HG02840 (cell line): Measurements from ENCODE around the gene FAM111A.
"Not testable (repeated sequence)": the region's sequence is repeated elsewhere in the genome, so short reads cannot be mapped to it uniquely, and the experiment has no call there.

Experiments
- ATAC-seq: cut with Tn5 transposase; IDR thresholded peaks from one replicate; pipeline ENCODE4 v1.9.1; 2021; ENCODE audit warnings: mild to moderate bottlenecking, moderate library complexity, moderate number of reproducible peaks; ENCODE audit not compliant: unreplicated experiment, low FRiP score

FAM111A gene, protein sequence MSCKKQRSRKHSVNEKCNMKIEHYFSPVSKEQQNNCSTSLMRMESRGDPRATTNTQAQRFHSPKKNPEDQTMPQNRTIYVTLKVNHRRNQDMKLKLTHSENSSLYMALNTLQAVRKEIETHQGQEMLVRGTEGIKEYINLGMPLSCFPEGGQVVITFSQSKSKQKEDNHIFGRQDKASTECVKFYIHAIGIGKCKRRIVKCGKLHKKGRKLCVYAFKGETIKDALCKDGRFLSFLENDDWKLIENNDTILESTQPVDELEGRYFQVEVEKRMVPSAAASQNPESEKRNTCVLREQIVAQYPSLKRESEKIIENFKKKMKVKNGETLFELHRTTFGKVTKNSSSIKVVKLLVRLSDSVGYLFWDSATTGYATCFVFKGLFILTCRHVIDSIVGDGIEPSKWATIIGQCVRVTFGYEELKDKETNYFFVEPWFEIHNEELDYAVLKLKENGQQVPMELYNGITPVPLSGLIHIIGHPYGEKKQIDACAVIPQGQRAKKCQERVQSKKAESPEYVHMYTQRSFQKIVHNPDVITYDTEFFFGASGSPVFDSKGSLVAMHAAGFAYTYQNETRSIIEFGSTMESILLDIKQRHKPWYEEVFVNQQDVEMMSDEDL

DNA sequence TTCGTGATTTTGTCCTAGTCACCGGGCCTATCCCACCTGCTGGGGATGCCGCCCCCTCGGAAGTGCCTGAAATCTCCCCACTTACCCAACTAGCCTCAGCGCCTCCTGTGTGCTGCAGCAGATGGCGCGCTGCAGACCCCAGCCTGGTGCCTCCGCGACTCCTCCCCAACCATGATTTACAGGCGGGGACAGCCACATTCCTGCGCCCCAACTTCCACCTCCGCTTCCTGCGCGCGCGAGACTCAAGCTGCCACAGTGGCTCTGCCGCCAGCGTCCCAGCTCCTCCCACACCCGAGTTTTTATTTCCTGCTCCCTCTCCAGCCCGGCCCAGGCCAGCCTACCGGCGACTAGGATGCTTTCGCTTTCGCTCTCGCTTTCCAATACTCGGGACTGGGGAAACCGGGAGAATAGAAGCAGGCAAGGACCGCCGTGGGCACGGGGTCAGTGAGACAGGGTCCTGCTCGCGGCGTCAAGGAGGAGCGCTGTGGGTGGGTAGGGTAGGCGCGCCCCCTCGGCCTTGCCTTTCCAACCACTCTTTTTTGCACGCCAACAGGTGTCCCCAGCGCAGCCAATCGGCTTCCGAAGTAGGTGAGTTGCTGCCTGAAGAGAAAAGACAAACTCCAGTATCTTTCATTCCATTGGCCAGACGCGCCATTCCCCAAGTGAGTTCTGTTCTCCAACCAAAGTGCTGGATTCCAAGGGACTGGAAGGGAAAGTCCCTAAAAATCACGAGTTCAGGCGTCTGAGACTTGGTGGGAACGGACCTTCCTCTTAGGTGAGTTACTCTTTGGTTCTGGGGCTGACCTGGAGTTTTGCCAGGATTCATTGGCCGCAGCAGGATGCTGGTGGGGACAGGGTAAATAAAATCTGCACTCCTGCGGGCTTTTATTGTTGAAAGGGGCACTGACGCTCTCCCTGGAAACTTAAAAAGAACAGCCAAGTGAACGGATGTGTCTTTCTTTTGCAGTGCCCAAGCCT, at the start of gene FAM111A:
Gene FAM111A, plus strand, starts transcription at position 327 of the 978 bp plus-strand sequence. CDS start 6,017 bp downstream, outside the sequence.
- peak; percentile 78 for ATAC-seq

DNA sequence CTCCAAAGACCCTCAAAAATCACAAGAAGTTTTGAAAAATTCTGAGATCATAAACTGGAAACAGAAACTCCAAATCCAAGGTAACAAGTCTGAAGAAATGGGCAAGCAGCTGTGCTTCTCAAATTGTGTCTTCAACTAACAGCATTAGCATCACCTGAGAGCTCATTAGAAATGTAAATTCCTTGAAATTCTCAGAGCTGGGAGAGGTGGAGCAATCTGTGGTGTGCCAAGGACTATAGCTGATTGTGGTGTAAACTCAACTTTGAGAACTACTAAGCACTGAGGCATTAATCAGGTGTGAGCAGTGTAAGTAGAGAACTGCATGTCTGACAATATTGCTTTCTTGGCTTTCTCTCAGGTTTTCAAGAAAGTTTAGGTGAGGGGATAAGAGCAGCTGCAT, 49.1 kb upstream of the FAM111A start:
- ATAC-seq, result not testable (repeated sequence)

DNA sequence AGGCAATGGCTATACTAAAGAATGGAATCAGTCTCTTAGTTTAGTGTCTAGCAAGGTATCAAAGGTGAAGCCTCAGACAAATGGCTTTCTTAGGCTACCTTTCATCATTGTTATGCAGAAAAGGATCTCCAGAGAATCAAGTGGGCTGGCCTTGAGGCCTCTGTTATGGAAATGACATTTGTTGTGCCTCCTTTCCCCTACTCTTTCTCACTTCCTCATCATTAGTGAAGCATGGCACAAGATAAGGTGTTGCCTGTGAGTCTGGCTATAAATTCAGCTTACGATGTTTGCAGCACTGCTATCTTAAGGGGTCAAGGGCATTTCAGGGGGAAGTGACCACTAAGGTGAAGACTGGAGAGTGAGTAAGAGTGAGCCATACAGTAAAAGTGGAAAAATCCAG, 47.4 kb upstream of the FAM111A start:
- not testable (repeated sequence) for ATAC-seq

DNA sequence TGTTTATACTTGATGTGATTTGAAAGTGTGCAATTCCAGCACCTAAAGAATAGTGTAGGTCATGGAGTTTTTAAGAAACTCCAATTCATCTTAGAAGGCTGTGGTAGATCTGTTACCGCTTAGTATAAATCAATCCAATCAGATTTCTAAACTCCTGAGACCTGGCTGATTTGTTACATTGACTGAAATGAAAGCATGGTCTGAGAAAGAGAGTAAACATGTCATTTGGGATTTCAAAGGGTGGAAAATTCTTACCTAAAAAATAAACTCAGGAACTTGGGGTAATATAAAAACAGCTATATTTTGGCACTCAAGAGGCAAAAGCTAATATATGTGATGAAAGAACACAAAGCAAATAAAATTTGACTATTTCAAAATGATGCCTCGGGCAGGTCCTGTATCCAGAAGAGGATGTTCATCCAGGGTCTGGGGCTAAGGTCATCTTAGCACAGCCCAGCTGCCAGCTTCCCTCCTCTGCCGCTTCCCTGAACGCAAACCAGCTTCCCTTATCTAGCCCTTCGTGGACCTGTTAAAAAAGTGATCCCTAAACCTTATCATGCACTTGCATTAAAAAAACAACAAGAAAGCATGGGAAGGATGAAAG, 46.6 kb upstream of the FAM111A start:
- not testable (repeated sequence) for ATAC-seq

DNA sequence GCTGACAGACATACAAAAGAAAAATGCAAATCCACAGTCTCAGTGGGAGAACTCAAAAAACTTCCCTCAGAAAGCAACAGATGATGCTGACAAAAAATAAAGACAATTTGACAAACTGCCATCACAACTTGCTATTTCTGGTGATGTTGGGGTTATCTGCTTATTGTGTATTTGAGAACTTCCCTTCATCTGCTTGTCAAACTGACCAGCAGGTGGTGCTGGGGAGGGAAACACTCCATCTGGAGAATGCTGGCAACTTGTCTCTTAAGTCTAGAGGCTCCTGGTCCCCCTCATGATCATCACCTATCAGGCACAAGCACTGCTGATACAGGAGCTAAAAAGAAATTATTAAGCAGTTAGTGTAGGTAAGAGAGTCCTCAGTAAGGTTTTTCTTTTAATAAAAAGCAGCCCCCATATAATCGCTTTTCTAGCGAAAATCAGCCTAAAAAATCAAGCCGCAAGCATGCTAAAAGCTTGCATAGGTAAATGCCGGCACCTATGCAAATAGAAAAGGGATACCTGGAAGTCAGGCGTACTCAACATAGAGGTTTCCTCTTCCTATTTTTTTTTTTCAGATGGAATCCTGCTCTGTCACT, 45.4 kb upstream of the FAM111A start:
- no peak for ATAC-seq

DNA sequence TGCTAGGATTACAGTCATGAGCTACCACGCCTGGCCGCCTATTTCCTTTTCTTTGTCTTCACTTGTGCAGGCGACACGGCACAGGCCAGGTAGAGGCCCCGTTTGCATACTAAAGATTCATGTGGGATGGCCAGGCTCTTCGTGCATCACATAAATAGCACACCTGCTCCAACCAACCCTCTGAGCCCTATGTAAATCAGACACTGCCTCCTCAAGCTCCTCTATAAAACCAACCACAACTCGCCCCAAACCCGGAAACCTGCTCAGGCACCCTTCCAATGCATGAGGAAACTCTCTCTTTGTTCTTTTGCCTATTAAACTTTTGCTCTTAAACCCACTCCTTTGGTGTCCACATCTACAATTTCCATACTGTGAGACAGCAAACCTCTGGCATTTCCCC, 44.7 kb upstream of the FAM111A start:
- not testable (repeated sequence) for ATAC-seq

DNA sequence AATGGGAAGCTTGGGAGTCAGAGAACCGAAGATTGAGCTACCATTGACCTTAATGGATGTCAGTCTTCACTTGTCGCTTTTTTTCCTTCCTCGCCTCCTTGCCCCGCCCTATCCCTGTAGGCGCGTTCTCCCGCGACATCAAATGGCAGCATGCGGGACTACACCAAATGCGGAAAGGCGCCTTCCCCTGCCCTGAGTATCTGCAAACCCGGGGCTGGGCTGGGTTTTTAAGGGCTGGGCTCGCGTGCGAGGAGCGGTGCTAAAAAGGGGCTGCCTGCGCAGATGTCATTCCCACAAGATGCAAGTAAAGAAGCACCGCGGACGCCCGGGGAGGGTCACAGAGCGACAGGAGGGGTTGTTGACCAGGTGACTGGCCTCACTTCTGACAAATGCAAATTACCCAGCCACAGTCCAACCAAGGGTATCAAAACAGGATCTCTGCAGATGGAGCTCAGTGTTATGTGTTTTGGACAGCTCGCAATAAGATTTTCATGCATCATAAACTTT, 40.3 kb upstream of the FAM111A start:
- ATAC-seq, result peak; percentile 75

DNA sequence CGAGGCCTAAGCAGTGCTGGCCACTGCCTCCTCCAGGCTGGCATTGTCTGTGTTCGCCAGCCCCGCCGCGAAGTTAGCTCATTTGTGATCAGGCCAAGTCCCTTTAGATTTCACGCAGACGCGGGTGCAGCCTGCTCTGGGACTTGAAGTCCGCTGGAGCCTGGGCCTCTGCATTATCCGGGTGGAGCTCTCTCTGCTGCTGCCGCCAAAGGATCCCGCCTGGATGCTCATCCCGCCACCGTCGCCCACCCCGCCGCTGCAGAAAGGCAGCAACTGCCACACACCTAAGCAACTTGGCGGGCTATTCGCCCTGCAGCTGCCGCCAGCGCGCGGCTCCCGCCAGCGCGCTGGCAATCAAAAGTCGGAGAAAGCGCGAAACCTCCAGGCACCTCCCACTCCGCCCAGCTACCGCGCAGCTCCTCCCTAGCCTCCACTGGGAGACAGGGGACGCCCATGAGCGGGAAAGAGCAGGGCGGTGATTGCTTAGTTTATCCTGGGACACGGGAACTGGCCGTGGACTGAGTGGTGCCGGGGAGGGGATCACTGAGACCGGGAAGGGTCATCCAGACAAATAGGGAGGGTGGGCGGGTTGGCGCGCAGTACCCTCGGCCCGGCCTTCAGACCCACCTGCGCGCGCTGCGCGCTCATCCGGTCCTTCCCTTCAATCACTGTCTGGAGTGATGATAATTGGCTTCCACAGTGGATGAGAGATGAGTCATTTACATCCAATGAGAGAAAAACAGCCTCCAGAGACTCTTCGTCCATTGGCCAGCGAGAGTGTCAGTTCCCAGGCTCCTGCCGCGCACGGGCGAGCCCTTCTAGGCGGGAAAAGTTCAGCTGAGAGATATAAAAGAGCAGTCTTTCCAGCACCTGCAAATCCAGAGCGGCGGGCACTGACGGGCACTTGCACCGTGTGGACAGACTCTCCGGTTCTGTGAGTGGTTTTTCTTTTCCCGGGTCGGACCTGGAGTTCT, 36.0 kb upstream of the FAM111A start, which contains the start of gene FAM111B:
Gene FAM111B, plus strand, starts transcription at position 875 of the 974 bp plus-strand sequence. CDS start 2,389 bp downstream, outside the sequence.
- peak; percentile 66 for ATAC-seq

DNA sequence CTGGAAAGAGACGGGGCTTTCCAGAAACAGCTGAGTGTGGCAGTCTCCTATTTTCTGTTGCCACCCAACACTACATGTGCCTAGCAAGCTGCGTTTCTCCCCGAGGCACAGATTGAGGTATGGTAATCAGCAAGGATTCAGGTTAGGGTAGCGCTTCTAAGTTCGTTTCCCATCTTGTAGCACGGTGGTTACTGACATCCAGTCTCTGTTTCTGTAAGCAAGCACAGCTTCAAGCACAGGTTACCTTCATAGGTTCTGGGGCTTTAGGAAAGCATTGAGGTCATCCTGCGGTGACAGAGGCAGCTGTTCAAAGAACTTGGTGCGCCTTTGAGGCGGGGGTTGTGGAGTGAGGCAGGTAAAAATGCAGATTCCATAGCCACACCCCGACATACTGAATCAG, 34.9 kb upstream of the FAM111A start:
- peak; percentile 38 for ATAC-seq

DNA sequence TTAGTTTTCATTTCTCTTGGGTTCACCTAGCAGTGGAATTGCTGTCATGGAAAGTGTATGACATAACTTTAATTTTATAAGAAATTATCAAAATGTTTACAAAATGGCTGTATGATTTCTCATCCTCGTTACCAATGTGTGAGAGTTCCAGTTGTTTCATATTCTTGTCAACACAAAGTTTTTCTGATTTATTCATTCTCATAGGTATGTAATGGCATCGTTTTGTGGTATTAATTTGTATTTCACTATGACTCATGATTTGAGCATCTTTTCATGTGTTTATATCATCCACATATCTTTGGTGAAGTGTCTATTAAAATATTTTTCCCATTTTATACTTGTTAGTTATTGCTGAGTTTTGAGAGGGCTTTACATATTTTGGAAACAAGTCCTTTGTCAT, 30.2 kb upstream of the FAM111A start:
- no peak for ATAC-seq

DNA sequence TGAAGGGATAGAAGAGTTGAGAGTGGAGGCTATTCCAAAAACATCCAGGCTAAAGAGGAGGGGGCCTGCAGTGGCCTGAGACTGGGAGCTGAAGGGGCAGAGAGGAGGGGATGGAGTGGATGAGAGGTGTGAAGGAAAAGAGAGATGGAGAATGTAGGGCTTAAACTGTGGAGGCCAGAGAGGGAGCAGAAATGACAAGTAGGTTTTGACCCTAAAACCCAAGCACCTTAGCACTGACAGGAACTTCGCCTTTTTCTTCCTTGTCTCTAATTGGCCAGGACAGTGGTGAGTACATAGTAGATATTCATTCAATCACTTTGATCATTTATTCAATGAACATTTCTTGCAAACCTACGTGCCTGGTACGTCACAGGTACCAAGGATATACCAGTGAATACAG, 28.3 kb upstream of the FAM111A start:
- ATAC-seq, result no peak

DNA sequence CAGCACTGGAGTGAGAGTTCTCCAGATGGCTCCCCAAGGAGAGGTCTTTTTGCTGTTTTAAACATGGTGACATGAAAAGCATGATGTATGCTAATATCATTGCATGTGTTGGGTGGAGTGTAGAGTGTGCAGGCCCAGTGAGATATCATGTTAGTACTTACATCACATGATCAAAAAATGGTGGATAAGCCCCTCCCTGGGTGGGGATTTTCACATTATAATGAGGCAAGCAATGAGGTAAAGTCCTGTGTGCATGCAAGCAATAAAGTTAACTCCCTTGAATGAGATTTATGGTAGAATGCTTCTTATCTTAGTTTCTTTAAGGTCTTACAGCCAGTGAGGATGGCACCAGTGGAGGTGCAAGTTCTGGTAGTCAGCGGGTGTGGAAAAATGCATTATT, 27.1 kb upstream of the FAM111A start:
- no peak for ATAC-seq

DNA sequence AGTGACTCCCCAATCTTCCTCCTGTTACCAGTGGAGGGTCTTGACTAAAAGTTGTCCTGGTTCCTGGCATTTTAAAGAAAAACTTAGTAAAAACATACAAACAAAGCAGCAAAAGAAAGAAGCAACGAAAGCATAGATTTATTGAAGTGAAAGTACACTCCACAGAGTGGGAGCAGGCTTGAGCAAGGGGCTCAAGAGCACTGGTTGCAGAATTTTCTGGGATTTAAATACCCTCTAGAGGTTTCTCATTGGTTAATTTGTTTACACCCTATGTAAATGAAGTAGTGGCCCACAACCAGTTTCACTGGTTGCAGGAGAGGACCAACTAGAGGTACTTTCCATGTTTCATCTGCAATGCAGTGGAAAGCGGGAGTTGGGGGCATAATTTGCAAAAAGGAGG, 24.9 kb upstream of the FAM111A start:
- no peak for ATAC-seq

DNA sequence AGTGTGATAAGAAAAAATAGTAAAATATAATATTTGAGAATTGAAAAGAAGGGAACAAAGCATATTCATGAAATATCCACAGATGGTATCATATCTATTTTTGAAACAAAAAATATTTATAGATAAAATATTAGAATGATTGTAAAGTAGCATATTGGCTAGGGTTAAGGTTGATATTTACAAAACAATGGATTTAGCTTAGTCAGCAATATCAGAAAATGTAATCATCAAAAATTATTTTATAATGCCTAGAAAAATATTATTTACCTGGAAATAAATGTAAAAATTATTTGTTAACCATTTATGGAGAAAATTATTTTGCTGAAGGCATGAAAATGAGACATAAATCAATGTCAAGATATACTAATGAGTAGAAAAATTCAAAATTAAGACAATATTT, 22.8 kb upstream of the FAM111A start:
- no peak for ATAC-seq

DNA sequence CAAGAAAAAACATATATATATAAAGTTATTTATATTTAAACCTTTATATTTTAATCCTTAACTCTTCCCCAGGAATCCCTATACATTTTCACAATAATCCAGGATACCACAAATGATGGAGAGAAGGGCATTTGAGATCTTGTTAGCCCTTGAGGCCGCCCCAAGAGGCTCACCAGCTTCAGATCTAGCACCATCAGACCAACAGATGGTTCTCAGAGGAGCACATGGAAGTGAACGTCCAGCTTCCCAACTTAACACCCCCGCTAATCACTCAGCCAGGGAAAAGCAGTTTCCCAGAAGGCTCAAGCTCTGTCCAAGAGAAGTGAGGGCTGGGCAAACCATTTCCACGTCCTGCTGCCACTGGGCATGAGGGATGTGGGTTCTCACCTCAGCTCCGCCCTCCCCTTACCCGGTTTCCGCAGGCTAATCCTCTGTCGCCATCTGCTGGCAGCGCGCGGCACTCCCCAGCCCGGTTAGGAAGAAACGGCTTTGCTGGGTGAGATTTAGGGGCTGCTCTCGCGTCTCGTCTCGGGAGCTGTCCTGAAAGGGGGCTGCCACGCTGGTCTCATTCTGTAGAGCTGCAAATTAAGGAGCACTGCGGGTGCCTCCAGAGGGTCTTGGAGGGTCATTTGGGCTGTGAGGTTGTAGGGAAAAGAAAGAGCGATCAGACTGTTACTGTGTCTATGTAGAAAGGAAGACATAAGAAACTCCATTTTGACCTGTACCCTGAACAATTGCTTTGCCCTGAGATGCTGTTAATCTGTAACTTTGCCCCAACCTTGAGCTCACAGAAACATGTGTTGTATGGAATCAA, 6.8 kb upstream of the FAM111A start:
- ATAC-seq, result peak; percentile 89

DNA sequence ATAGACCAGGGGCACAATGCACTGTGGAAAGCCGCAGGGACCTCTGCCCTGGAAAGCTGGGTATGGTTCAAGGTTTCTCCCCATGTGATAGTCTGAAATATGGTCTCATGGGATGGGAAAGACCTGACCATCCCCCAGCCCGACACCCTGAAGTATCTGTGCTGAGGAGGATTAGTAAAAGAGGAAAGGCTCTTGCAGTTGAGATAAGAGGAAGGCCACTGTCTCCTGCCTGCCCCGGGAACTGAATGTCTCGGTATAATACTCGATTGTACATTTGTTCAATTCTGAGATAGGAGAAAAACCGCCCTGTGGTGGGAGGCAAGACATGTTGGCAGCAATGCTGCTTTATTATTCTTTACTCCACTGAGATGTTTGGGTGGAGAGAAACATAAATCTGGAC, 6.1 kb upstream of the FAM111A start:
- not testable (repeated sequence) for ATAC-seq

DNA sequence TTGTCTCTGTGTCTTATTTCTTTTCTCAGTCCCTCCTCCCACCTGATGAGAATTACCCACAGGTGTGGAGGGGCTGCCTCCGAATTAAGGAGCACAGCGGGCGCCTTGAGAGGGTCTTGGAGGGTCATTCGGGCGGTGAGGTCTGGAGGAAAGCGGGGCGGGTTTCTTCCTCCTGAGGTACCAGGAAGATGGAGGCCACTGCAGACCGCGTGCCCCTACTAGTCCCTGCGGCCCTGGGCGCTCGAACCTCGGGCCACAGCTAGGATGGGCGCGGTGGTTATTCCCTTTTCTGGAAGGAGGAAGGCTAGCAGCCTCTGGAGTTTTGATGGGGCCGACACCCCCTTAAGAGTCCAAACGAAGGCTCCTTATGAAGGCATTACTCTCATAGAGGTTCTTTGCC, 5.5 kb upstream of the FAM111A start:
- ATAC-seq, result no peak

DNA sequence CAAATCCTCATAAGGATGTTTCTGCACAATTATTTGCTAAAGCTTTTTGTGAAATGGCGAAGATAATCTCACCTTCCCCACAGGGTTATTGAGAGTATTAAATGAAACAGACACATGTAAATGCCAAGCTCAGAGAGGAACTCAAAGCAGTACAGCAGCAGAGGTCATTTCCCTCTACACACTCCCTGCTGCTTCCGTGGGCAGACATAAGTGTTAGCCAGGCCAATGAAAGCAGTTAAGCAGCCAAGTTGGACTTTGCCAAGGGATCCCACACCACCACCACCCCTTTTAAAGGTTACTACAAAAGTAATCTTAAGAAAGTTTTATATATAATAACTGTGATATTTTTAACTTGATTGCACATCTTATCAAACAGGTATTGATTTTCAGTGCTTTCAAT, 4.0 kb upstream of the FAM111A start:
- ATAC-seq, result no peak
